OCI-M2 (cell line): ENCODE data around the gene SPATA45.
"Not testable (repeated sequence)": the region's sequence is repeated elsewhere in the genome, so short reads cannot be mapped to it uniquely, and the experiment has no call there.

Experiments used
- DNase-seq: peaks from one replicate; lab custom pipeline; 2025; ENCODE audit not compliant: unreplicated experiment; lab: John Stamatoyannopoulos, UW

The SPATA45 gene

DNA sequence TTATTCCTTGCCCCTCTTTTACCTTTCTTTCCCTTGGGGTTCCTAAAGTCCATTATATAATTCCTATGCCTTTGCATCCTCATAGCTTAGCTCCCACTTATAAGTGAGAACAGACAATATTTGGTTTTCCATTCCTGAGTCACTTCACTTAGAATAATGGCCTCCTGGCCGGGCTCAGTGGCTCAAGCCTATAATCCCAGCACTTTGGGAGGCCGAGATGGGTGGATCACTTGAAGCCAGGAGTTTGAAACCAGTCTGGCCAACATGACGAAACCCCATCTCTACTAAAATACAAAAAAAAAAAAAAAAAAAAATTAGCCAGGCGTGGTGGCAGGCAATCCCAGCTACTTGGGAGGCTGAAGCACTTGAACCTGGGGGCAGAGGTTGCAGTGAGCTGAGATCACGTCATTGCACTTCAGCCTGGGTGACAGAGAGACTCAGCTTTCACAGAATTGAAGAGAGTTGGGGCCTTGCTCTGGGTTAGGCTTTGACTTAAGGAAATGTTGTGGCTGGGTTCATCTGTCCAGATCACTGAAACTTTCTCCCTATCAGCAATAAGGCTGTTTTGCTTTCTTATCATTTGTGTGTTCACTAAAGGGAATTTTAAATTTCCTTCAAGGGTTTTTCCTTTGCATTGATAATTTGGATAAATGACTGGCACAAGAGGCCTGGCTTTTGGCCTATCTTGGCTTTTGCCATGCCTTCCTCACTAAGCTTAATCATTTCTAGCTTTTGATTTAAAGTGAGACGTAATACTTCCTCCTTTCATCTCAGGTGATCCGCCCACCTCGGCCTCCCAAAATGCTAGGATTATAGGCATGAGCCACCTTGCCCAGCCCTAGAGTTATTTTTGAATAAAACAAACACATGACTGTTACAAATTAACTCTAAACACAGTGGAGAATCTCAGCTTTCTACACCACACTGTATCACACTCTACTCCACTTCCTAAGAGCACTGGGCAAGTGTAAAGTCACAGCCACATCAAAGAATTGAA, 13.9 kb downstream of the SPATA45 start:
- DNase-seq: not testable (repeated sequence)

DNA sequence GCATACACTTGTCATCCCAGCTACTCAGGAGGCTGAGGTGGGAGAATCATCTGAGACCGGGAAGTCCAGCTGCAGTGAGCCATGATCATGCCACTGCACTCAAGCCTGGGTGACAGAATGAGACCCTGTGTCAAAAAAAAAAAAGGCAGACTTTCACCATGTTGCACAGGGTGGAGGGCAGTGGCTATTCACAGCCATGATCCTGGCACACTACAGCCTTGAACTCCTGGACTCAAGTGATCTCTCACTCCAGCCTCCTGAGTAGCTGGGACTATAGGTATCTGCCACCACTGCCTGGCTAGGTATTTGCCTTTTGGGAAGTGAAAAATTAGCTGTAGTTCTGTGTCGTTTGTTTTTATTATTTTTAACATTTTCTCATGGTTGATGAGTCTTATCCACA, 19.1 kb downstream of the SPATA45 start:
- no peak for DNase-seq

DNA sequence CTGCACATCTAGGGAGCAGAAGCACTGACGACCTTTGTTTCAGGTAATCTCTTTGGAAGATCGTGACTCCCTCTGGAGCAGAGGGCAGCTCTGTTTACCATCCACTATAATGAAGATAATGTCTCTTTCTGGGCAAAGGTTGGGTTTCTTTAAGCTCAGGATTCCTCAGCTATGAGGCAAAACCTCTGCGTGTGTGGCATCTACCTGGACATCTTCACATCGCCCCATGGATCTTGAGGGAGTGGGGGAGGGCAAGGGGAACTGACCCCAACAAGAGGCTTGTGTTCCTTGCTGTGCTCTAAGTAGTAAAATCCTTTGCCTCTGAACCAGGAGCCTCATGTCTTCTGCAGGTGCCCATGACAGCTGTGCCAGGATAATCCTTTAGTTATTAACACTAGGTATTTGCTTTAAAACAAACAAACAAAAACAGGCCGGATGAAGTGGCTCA, 19.6 kb downstream of the SPATA45 start:
- no peak for DNase-seq

DNA sequence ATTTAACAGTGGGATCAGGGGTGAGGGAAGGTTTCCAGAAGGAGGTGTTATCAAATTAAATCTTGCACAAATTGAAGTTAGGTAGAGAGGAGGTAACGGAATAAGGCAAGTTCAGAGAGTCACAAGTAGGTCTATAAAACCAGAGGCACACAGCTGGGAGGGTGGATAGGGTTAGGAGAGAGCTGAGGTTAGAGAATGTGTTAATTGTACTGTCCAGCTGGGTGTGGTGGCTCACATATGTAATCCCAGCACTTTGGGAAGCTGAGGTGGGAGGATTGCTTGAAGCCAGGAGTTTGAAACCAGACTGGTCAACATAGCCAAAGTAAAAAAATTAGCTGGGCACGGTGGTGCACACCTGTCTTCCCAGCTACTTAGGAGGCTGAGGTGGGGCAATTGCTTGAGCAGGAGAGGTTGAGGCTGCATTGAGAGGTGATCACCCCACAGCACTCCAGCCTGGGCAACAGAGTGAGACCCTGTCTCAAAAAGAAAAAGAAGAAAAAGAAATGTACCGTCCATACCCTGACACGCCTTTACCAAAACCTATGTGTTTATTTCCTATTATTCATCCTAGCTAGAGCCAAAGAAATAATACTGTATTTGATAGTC, 20.2 kb downstream of the SPATA45 start:
- no peak for DNase-seq

DNA sequence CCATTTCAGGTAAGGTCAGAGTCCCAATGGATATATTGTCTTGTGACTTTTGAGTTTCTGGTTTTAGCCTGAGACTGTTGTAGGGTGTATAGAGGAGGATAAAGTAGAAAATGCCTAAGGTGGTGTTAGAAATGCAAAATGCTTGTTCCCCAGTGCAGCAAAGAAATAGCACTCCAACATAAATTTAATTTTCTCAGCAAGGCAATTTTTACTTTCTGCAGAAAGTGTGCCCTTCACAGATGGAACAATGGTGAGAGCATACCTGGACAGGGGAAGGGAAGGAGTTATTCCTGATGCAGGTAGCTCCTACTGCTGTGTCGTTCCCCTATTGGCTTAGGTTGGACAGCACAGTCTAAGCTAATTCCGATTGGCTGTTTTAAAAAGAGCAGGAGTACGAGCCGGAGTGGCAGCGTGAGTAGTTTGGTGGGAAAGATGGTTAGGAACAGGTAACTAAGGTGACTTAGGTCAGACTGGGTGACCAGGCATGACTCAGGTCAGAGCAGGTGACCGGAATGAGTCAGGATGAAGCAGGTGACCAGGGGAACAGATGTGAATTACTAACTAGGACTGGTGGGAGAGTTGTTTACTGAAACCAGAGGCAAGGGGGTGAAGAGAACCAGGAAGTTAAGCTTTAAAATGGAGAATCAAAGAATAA, 21.5 kb downstream of the SPATA45 start:
- no peak for DNase-seq

DNA sequence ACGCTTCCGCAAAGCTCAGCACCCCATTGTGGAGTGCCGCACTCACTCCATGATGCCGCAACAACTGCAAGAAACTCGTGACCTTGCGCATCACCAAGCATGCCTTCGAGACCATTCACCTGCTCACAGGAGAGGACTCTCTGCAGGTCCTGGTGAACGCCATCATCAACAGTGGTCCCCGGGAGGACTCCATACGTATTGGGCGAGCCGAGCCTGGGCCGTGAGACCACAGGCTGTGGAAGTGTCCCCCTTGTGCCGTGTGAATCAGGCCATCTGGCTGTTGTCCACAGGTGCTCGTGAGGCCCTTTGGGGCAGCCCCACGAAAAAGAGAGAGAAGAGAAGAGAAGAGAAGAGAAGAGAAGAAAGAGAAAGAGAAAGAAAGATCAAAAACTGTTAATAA, 23.2 kb downstream of the SPATA45 start:
- DNase-seq: no peak

DNA sequence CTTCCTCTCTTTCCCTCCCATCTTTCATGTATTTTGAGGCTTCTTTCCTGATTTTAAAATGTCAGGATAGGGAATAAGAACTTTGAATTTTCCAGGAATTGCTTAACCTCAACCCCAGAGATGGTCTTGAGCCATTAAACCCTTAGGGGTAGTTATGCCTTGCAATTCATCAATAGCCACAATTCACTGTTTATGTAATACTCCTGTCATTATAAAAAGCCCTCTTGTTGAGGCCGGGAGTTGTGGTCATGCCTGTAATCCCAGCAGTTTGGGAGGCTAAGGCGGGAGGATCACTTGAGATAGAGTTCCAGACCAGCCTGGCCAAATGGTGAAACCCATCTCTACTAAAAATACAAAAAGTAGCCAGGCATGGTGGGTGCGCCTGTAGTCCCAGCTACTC, 24.5 kb downstream of the SPATA45 start:
- no peak for DNase-seq

DNA sequence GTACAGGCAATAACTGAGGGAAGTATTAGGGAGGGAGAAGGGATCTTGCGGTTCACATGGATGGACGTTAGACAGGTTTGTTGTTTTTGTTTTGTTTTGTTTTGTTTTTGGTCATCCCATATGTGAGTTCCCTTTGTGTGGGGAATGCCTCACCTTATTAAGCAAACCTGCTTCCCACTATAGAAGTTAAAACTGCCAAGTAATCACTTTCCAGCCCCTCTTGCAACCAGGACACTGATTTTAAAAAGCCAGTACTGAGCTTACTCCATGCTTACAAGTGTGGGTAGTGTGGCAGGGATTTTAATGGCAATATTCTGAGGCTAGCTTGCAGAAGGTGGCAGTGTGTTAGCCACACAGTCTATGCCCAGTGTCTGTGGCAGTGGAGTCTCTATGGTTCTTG, 26.5 kb downstream of the SPATA45 start:
- no peak for DNase-seq

DNA sequence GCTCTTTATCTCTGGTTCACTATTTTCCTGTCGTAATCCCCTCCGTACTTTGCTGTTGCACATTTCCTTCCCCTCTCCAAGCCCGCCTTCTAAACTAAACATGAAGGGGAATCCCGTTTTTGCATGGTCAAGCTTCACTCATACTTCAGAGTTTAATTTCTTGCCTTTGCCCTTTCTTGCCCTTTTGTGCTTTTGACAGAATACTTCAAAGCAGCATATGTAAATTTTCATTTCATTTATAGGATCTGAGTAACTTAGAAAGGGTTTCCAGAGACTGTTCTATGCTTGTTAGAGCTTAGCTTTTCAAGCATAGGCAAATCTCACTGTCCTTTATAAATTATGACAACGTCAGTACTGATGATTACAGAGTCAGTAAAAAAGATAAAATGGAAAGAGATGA, 27.7 kb downstream of the SPATA45 start:
- no peak for DNase-seq

DNA sequence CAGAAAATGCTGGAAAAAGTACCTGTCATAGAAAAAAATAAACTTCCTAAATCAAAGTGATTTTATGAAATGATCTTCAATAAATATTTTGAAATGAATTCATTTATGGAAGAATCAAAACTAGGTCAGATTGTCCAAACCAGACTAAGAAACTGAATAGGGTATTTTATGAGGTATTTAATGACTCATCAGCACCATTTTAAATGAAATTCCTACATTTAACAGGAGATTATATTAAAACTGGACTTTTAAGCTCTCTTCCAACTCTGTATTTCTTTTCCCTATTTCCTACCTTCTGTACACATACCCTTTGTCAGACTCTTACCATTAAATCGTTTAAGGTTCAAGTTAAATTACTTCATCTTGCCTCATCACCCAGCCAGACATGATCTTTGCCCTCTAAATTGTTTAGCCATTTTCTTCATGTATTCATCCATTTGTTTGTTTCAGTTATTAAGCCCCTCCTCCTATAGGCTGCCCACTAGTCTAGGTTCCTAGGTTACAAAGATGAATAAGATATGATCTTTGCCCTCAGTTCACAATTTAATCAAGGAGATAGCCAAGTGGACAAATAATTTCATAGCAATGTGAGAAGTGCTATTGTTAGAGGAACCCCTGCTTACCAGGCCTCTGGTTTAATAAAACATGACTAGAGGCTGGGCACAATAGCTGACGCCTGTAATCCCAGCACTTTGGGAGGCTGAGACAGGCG, 30.7 kb downstream of the SPATA45 start:
- DNase-seq: no peak

DNA sequence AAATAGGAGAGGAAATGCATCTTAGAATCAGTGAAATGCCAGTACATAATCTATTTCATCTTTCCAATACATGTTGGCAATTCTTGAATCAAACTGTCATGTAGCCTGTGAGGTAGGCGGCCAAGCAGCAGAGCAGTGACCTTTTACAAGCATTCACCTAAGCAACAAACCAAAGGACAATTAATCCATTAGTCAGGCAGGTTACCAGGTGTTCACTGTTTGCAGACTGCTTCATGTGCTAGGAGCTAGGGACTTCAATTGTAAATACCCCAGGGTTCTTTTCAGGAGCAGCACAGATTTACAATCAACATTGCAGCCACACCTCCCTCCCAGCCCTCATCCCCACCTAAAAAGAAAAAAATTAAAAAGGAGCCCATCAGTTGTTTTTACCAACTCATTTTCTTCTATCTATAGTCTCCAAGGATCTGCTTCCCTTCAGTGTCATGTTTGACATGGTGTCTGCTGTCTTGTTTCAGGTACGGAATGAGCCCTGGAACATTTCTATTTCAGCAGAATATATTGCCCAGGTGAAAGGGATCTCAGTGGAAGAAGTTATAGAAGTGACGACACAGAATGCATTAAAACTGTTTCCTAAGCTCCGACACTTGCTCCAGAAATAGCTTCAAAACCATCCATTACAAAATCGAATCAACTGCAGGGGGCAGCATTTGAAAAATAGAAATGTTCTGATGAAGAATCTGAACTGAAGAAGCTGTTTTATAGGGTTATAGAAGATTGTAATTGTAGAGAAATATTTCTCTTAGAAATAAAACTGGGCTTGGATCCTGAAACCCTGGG, 32.7 kb downstream of the SPATA45 start:
- DNase-seq: no peak

DNA sequence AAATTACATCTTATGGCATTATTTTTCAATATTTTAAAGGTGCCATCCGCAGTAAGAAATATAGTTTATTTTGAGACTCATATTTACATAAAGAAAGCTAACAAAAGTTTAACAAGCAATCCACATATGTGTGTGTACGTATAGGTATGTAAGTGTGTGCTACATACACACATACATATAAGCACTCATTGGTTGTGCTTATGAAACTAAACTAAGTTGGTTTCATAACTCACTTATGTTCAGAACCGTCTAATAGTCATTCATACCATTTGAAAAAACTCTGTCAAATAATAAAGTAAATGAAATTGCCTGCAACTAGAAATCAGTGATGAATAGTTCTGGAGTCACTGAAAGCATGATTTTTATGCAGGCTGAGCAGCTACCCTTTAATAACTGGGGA, 41.7 kb downstream of the SPATA45 start:
- no peak for DNase-seq

DNA sequence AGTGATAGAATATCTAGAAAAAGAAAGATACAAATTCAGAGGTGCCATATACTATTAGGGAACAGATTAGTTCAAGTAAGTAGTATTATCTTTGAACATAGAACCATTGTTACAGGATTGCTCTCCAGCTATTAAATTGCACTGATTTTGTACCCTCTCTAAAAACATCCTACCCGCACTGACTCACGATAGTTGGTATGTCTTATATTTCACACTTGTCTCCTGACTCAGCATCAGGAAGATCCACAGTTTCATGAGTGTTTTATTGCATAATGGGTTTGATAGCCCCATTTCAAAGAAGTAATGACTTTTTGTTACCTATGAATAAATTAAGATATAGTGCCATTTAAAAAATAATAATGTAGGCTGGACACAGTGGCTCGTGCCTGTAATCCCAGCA, 49.8 kb downstream of the SPATA45 start:
- DNase-seq: no peak

DNA sequence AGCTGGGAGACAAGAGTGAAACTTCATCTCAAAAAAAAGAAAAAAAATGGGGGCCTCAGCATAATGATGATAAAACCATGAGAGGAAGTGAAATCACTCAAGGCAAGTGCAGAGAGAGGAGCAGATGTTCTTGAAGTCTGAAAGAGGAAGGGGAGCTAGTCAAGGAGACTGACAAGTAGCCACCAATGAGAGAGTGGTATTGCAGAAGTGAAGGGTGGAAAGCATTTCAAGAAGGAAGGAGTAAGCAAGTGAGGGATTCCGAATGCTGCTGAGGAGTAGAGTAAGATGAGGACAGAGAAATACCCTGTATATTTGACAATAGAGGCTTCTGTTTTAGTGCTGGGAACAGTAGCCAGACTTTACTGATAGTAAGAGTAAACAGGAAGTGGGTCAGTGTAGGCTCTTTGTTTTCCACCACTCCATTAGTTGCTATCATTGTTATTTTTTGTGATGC, 52.9 kb downstream of the SPATA45 start:
- DNase-seq: no peak

DNA sequence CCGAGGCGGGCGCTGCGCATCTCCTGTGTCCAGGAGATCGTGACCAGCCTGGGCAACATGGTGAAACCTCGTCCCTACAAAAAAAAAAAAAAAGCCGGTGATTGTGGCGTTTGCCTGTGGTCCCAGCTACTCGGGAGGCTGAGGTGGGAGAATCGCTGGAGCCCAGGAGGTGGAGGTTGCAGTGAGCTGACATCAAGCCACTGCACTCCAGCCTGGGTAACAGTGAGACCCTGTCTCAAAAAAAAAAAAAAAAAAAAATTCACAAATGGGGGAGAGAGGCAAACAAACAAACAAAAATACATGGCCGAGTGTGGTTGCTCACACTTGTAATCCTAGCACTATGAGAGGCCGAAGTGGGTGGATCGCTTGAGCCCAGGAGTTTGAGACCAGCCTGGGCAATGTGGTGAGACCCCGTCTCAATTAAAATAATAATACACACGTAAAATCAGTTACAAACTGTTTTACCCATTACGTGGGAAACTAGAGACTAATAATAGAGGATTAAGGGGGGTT, 55.0 kb downstream of the SPATA45 start:
- DNase-seq: no peak

DNA sequence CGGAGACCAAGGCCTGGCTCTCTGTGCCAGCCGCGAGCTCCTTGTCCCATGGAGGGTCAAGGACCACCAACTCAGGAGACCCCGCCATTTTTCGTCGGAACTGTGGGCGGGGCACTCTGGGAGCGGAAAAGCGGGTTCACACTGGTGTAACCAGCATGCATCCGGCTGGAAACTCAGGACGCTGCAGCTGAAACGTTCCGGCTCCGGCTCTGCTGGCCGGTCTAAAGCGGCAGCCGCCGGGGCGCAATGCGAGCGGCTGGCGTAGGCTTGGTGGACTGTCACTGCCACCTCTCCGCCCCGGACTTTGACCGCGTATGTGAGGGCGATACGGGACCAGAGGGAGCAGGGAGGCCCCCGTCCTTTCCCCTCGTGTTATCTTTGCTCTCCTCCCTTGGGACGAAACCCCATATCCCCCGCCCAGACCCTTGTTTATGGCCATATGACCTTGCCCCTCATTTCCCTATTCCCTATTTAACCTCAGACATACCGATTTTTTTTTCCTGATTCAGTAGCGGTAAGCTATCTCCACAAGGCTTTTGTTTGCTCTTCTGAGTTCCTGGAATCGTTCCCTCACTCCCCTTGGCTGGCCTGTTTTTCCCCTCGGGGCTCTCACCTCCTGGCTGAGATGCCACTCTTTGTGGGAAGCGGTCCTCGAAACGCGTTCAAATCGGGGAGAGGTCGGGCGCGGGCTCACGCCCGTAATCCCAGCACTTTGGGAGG, 55.6 kb downstream of the SPATA45 start, which contains the start of the genes NSL1 and TATDN3:
TSS of gene NSL1 (minus strand) at position 102 of the 720 bp plus-strand sequence. CDS start at position 88, 14 bp downstream.
TSS of gene TATDN3 (plus strand) at position 219 of the 720 bp plus-strand sequence. CDS start at position 247, 28 bp downstream.
- DNase-seq: peak; percentile 97

DNA sequence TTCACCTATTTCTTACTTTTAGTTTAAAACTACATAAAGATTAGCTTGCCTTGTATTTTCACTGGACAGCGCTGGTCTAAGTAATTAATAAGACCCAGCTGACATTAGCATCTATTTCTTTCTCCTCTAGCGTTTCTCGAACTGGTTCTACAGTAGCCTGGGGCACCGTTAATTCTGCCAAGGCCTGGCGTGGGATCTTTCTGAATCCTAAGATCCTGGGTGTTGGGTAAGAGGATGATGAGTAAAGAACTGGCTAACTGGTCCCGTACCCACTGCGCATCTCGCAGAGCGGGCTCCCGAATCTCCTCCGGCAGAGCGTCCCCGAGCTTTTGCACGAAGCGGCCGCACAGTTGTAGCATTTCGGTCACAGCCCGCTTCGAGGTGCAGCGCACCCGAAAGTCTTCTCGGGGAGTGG, 56.2 kb downstream of the SPATA45 start:
- DNase-seq: no peak

DNA sequence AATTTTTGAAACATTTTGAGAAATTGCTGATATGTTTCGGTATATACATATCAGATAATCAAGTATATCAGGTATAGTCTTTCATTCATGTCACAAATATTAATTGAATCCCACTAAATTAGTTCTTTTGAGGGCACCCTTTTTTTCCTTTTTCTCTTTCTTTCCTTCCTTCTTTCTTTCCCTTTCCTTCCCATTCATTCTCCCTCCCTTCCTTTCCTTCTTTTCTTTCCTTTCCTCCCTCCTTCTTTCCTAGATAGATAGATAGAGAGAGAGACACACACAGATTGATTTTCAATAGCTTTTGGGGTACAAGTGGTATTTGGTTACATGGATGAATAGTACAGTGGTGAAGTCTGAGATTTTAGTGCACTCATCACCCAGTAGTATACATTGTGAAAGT, 61.6 kb downstream of the SPATA45 start:
- no peak for DNase-seq

DNA sequence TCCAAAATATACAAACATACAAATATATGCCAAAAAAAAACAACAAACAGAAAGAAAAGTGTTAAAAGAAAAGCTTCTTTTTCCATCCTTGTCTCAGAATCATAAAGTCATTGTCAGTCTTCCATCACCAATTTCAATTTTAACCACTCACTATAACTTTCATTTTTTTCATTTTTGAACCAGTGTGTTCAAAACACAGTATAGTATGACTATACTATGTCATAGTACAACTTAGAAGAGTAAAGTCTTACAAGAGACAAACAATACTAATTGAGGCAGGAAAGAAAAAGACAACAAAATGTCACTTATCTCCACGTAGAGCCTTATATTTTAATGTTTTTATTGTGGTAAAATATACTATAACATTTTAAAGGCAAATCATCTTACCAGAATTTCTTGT, 63.5 kb downstream of the SPATA45 start:
- no peak for DNase-seq
